ENCODE measurements around the gene HIVEP3. TPM values are rescaled to one million over a fixed set of nuclear protein-coding genes. Genes with fewer than 3 reads are reported as not detected.

Gene HIVEP3
- total and polyA plus RNA-seq, 8 donors, result 1.8 to 65.3 (median 3.8) TPM

DNA sequence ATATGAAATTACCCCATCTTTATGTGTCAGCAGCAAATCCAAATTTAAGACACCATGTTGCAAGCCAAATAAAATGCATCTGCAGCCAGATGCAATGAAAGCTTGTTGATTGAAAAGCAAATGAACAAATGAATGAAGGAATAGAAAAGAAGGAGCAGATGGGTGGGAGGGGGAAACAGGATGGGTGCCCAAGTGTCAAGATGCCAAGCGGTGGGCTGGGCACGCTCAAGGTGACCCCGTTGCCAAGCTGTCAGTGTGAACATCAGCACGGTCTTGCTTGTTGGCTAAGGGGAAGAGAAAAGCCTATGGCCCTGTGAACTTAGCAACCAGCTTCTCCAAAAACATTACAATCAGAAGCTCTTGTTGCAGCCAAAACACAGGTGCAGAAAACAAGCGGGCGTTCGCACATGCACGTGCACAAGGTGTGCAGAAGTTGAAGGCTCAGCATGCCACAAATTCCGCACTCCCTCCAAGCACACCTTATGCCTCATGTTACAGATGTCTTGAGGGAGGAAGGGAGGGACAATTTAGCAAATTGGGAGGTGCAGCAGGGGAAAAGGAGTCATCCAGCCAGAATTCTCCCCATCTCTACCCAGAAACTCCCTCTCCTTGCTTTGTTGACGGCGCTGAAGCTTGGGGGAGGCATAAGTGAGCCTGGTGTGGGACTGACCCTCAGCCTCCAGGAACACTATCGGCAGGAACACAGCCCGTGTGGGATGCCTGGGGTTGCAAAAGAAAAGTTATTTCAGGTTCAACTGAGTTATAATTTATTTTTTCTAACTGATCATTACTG is 62.4 kb downstream of the HIVEP3 start:
- no peaks in the 10 kb centered on the region for H3K36me3 ChIP-seq
- WGBS, 5 donors, result 82 to 87% (median 83%) methylated on average over 13 of the region's 13 CpGs
- peaks cover 0 to 30% (median 9%) of the 10 kb centered on the region in 4 donors for H3K4me1 ChIP-seq
- H3K4me3 ChIP-seq, result no peak overlapping the region
- no peaks in the 10 kb centered on the region for H3K9me3 ChIP-seq
- H3K27me3 ChIP-seq, result no peaks in the 10 kb centered on the region
- no peak overlapping the region for H3K27ac ChIP-seq
- intact Hi-C loops (cut with DNase I; ENCODE audit: low total_unique reads), result no loop called here
- DNase-seq, result no peak
- TF ChIP-seq POLR2A (IDR thresholded peaks at IDR 0.05) (no peak), EP300 (IDR thresholded peaks at IDR 0.05) (no peak), POLR2AphosphoS5 (IDR thresholded peaks at IDR 0.05) (no peak)

DNA sequence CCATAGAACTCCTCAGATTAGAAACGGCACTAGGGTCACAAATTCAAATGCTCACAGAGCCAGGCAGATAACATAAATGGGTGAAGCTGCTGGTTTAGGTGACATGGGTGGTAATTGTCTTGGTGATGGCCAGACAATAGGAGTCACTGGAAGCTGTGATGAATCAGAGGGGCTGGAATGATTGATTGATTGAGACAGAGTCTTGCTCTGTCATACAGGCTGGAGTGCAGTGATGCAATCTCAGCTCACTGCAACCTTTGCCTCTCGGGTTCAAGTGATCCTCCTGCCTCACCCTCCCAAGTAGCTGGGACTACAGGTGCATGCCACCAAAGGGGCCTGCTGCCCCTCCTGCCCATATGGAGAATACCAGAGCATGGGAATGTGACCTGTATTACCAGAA is 63.0 kb downstream of the HIVEP3 start:
- Histone ChIP-seq H3K4me1 (peaks cover 0 to 30% (median 9%) of the 10 kb centered on the region in 4 donors), H3K9me3 (no peaks in the 10 kb centered on the region), H3K4me3 (no peak overlapping the region), H3K27me3 (no peaks in the 10 kb centered on the region), H3K27ac (no peak overlapping the region), H3K36me3 (no peaks in the 10 kb centered on the region)
- 75 to 89% (median 78%) methylated on average over 2 of the region's 2 CpGs for WGBS, 5 donors
- intact Hi-C loops (cut with DNase I; ENCODE audit: low total_unique reads), result no loop called here
- DNase-seq, result no peak
- TF ChIP-seq POLR2AphosphoS5 (IDR thresholded peaks at IDR 0.05) (no peak), POLR2A (IDR thresholded peaks at IDR 0.05) (no peak), EP300 (IDR thresholded peaks at IDR 0.05) (no peak)
- TF ChIP-seq, protein P1, sequence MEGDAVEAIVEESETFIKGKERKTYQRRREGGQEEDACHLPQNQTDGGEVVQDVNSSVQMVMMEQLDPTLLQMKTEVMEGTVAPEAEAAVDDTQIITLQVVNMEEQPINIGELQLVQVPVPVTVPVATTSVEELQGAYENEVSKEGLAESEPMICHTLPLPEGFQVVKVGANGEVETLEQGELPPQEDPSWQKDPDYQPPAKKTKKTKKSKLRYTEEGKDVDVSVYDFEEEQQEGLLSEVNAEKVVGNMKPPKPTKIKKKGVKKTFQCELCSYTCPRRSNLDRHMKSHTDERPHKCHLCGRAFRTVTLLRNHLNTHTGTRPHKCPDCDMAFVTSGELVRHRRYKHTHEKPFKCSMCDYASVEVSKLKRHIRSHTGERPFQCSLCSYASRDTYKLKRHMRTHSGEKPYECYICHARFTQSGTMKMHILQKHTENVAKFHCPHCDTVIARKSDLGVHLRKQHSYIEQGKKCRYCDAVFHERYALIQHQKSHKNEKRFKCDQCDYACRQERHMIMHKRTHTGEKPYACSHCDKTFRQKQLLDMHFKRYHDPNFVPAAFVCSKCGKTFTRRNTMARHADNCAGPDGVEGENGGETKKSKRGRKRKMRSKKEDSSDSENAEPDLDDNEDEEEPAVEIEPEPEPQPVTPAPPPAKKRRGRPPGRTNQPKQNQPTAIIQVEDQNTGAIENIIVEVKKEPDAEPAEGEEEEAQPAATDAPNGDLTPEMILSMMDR (IDR thresholded peaks at IDR 0.05), result no peak

DNA sequence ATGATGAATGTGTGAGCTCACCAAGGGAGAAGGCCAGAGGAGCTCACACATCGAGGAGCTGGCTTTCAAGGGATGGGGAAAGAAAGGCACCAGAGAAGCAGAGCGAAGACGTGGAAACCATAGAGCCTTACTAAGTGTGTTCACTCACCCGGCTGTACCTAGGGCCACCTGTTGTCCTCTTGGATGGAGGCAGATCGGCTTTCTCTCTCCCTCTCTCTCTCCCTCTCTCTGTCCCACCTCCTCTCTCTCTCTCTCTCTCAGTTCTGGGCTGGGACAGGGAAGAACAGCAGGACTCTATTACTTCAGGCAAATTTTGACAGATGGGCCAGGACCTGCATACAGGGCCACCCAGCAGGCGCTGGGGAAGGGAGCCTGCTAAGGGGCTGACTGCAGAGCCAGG is 64.8 kb downstream of the HIVEP3 start:
- TF ChIP-seq EP300 (IDR thresholded peaks at IDR 0.05) (no peak), POLR2AphosphoS5 (IDR thresholded peaks at IDR 0.05) (no peak), POLR2A (IDR thresholded peaks at IDR 0.05) (no peak)
- TF ChIP-seq, protein P1 (IDR thresholded peaks at IDR 0.05), result no peak
- no peak for DNase-seq
- 82 to 91% (median 88%) methylated on average over 6 of the region's 6 CpGs for WGBS, 5 donors
- intact Hi-C loops (cut with DNase I; ENCODE audit: low total_unique reads), result no loop called here
- Histone ChIP-seq H3K4me1 (peaks cover 0 to 30% (median 9%) of the 10 kb centered on the region in 4 donors), H3K9me3 (no peaks in the 10 kb centered on the region), H3K4me3 (no peak overlapping the region), H3K36me3 (no peaks in the 10 kb centered on the region), H3K27me3 (no peaks in the 10 kb centered on the region), H3K27ac (no peak overlapping the region)

DNA sequence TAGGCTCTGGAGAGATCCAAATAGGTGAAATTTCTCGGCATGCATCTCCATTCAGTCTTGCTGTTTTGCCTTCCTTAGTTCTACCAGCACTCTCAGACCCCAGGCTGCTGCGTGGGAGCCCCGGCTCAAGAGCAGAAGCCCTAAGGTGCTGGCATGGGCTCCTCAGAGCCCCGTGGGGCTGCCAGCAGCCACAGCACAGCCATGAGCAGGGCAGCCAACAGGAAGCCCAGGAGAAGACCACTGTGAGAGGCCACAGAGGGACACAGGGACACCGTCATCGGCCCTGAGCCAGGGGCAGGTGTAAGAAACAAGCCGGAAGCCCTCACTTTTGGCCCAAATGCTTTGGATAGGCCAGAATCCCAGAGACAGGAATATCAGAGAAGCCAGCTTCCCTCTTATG is 66.6 kb downstream of the HIVEP3 start:
- 93 to 97% (median 95%) methylated on average over 4 to 7 of the region's 7 CpGs for WGBS, 5 donors
- TF ChIP-seq POLR2A (IDR thresholded peaks at IDR 0.05), result no peak
- TF ChIP-seq, protein P1 (IDR thresholded peaks at IDR 0.05), result no peak
- TF ChIP-seq EP300 (IDR thresholded peaks at IDR 0.05), result no peak
- no peak for TF ChIP-seq POLR2AphosphoS5 (IDR thresholded peaks at IDR 0.05)
- H3K9me3 ChIP-seq, result no peaks in the 10 kb centered on the region
- intact Hi-C loops (cut with DNase I; ENCODE audit: low total_unique reads), result no loop called here
- no peaks in the 10 kb centered on the region for H3K36me3 ChIP-seq
- no peaks in the 10 kb centered on the region for H3K27me3 ChIP-seq
- DNase-seq, result no peak
- peaks cover 0 to 28% (median 8%) of the 10 kb centered on the region in 4 donors for H3K4me1 ChIP-seq
- no peak overlapping the region for H3K27ac ChIP-seq
- H3K4me3 ChIP-seq, result no peak overlapping the region

DNA sequence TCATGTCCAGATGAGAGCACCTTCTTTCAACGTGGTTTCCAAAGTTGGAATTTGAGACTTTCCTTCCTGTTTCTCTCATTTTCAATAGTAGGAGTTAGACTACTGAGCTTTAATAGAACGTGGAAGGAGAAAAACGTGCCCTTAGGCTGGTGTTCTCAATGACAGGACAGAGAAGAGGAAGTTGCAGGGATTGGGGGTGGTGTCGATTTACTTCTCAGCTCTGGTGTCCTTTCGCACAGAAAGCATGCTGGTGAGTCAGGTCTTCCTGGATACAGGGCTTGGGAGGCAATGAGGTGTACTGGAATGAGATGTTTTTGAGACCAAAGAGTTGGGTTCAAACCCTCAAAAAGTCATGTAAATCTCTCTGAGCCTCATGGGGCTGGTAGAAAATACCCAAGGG is 67.1 kb downstream of the HIVEP3 start:
- H3K36me3 ChIP-seq, result no peaks in the 10 kb centered on the region
- DNase-seq, result no peak
- TF ChIP-seq, protein P1 (IDR thresholded peaks at IDR 0.05), result no peak
- TF ChIP-seq POLR2AphosphoS5 (IDR thresholded peaks at IDR 0.05) (no peak), EP300 (IDR thresholded peaks at IDR 0.05) (no peak), POLR2A (IDR thresholded peaks at IDR 0.05) (no peak)
- H3K27me3 ChIP-seq, result no peaks in the 10 kb centered on the region
- no peak overlapping the region for H3K27ac ChIP-seq
- no peak overlapping the region for H3K4me3 ChIP-seq
- intact Hi-C loops (cut with DNase I; ENCODE audit: low total_unique reads), result no loop called here
- peaks cover 0 to 23% (median 4%) of the 10 kb centered on the region in 4 donors for H3K4me1 ChIP-seq
- WGBS, 5 donors, result 56 to 71% (median 65%) methylated on average over 5 of the region's 5 CpGs
- no peaks in the 10 kb centered on the region for H3K9me3 ChIP-seq
